ENCODE results near the gene CTNNBIP1.

GRCh38 chr1:9891207-9891606, 18.9 kb downstream of the CTNNBIP1 start:
- TF ChIP-seq POLR2AphosphoS5 (IDR thresholded peaks at IDR 0.05; ENCODE audit: low read depth, low read length), result no peak
- no peak for TF ChIP-seq TAF1 (IDR thresholded peaks at IDR 0.05; ENCODE audit: borderline replicate concordance, insufficient read depth, low read length)
- no peak for TF ChIP-seq SIN3A (IDR thresholded peaks at IDR 0.05; ENCODE audit: borderline replicate concordance, insufficient read depth, low read length)
